GM18867 (cell line): ENCODE measurements around the gene MSMO1.
"Not testable (repeated sequence)": the region's sequence is repeated elsewhere in the genome, so short reads cannot be mapped to it uniquely, and the experiment has no call there.

Experiments used
- ATAC-seq: cut with Tn5 transposase; IDR thresholded peaks from one replicate; pipeline ENCODE4 v1.9.1; 2021; ENCODE audit warnings: mild to moderate bottlenecking, moderate library complexity; ENCODE audit not compliant: unreplicated experiment

The MSMO1 gene

DNA sequence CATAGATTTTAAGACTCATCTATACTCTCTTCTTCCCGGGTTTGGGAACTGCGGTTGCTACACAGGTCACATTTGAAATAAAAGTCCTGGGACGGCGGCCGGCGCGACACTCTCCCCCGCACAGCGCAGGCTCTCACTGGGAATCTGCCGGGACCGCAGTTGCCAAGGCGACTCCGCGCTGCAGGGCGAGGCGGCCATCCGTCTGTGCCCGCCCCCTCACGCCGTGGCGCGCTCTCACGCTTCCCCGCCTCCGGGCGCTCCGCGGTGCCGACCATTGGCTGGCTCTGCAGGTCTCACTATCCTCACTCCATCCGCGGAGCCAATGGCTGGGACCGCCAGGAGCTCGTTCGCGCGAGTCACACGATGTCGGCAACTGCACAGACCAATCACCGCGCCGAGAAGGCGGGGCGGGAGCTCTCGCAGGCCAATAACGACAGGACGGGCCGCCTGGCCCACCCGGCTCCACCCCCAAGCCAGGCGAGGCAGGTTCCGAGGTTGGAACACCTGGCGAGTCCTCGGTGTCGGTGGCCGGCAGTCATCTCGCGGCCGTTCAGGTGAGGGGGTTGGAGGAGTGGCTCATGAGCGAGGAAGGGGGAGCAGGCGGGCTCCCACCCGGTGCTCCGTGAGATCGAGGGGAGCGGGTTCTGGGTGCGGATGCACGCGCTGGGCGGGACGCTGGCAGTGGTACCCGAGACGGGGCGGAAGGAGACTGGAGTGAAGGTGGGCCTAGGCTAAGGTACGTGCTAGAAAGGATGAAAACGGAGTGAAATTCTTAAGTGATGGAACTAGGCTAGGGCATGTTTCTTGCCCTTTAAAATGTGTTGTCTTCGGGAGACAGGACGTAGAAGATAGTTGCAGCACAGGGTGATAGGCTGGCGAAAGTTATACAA, at the start of gene MSMO1:
Gene MSMO1 (plus strand): TSS at position 459 of the 890 bp plus-strand sequence. CDS start 5,702 bp downstream, outside the sequence.
- ATAC-seq: peak; percentile 98

- ATAC-seq: not testable (repeated sequence)
These were observed 47.9 kb upstream of the MSMO1 start for GRCh38 chr4:165279531-165279930.

GRCh38 chr4:165284697-165285096, 42.8 kb upstream of the MSMO1 start:
- not testable (repeated sequence) for ATAC-seq

- peak; percentile 82 for ATAC-seq
These were observed 40.7 kb upstream of the MSMO1 start for GRCh38 chr4:165286619-165287340.

DNA sequence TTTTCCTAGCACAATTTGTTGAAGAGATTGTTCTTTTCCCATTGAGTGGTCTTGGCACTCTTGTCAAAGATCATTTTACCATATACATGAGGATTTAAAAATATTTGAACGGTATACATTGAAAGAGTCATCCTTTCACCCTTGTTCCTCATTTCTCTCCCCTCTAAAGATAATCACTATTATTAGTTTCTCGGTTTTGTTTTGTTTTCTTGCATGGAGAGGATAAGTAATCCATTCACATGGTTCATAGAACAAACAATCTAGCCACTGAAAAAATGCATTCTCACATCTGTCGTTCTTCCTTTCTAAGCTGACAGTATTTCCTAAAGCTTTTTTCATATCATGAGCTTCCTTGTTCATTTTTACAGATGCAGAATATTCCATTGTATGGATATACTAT, 39.2 kb upstream of the MSMO1 start:
- peak; percentile 70 for ATAC-seq

GRCh38 chr4:165288639-165289422, 38.6 kb upstream of the MSMO1 start:
- ATAC-seq: peak; percentile 20

DNA sequence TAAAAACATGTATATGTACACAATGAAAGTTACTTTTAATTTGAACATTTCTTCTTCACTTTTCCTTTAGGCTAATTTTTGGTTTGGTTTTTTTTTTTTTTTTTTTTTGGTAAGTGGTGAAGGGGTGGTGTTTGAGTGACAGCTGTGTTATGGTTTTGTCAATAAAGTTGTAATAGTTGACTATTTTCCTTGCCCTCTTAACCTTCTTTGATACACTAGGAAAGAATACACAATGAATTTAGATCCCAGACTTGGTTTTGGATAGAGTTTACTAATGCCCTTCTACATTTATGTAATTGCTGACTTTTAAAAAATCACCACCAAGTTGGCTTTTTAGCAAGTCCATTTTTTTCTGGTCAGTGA, 38.1 kb upstream of the MSMO1 start:
- no peak for ATAC-seq

GRCh38 chr4:165293061-165293460, 34.4 kb upstream of the MSMO1 start:
- no peak for ATAC-seq

GRCh38 chr4:165293927-165294649, 33.4 kb upstream of the MSMO1 start:
- ATAC-seq: no peak

DNA sequence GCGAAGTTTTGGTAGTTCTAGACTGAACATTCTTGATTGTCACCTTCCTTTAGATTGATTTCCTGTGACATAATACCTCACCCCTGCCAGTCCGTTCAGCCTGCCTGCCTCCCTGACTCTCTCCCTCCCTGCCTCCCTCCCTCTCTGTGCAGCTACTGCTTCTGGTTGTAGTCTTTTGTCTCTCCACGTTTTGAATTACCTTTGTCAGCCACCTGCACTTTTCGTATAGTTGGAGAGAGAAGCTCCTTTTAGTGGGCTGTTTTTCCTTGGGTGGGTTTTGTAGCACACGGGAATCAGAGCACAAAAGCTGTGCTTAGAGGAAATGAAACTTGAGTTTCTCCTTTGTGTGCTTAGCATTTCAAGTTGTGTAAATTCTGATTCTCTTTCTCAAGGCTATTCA, 32.6 kb upstream of the MSMO1 start:
- ATAC-seq: peak; percentile 96

GRCh38 chr4:165297626-165298025, 29.8 kb upstream of the MSMO1 start:
- no peak for ATAC-seq

DNA sequence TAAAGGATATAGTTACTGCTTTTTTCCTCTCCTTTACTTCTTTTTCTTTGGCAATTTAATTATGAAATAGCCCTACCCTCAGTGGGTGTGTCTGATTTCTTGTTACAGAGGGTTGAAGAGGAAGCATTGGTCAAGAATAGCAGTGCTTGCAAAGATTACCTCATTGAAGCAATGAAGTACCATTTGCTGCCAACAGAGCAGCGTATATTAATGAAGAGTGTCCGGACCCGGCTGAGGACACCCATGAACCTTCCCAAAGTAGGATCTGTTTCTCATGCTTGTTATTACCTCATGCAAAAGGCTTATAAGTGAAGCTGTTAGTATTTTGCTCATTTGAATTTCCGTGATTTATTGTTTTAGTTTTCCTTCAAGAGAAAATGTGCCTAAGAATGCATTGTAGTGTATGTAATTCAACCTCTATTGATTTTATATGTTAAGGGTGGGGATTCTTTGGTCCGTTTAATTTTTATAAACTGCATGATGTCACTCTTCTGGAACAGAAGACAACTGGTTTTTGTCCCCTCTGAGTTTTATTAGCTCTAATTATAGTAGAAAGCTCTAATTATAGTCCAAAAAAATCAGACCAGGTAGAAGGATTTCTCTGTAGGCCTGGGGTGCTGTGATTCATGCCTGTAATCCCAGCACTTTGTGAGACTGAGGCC, 27.9 kb upstream of the MSMO1 start:
- no peak for ATAC-seq

DNA sequence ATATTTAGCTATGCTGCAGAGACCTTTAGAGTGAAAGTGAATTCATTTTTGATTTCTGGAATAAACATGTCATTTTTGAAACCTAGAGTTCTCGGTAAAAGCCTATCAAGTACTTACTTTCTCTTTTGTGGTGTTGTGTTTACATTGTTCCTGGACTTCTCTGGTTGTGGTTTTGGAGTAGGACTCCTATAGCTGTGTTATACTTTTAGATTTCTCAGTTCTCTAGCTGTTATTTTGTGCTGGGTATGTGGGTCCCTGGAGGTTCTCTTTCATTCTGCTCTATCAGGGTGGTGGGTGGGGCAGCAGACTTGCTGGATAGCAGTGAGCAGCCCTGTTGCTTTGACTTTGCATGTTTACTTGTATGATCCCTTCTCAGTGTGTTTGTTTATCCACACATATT, 25.6 kb upstream of the MSMO1 start:
- peak; percentile 66 for ATAC-seq

DNA sequence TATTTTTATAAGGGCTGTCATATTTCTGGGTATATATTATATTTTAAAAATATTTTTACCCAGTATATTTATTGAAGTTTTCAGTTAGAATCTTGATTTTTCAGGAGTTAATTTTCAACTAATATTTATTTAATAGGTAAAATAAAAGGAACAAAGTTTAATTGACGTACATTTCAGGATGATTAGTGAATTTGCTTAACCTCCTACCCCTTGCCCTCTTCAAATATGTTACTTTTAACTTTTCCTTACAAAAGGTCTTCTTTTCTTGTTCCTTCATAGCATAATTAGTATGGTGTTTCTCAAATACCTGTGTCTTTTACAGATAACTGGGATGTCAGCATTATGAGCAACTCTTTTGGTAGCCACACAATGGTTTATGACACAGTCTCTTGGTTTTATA, 24.8 kb upstream of the MSMO1 start:
- no peak for ATAC-seq

DNA sequence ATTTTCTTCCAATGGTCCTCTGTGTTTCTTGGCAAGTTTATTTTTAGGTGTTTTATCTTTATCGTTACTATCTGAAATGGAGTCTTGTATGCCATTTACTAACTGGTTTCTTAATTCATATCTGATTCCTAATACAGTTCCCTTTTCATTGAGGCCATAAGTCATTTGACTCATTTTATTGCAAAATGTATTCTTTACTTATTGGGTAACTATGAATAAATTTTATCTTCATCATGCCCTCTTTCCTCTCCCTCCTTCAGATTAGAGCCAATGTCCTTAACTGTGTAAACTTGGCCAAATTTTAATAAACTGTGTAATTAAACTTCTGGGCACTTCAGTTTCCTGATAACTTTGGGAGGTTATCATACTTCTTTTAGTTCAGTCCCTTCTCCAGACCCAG, 19.3 kb upstream of the MSMO1 start:
- ATAC-seq: no peak

- no peak for ATAC-seq
These were observed 18.9 kb upstream of the MSMO1 start for GRCh38 chr4:165308606-165309005.

- ATAC-seq: no peak
These were observed 18.0 kb upstream of the MSMO1 start for GRCh38 chr4:165309456-165309855.

GRCh38 chr4:165312506-165312905, 15.0 kb upstream of the MSMO1 start:
- ATAC-seq: no peak

DNA sequence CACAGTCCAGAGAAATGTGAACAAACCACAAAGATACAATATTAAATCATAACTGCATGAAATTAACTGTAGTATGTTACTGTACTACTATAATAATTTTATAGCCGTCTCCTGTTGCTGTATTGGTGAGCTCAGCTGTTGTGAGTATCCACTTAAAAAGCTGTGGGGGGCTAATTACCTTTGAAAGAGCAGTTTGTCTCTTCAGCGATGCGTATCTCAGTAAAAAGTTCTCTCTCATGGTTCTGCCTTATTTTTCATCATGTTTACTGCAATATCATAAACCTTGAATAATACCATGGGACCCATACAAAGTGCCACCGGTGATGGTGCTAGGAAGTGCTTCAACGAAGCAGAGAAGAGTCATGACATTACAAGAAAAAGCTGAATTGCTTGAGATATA, 8.4 kb upstream of the MSMO1 start:
- ATAC-seq: no peak

- ATAC-seq: no peak
These were observed 8.0 kb upstream of the MSMO1 start for GRCh38 chr4:165319509-165319908.
